Ureter (tissue), 1 donor: Measurements from ENCODE around the gene PLXDC2. TPM values are rescaled to one million over a fixed set of nuclear protein-coding genes. Genes with fewer than 3 reads are reported as not detected.
"Not testable (repeated sequence)": the region's sequence is repeated elsewhere in the genome, so short reads cannot be mapped to it uniquely, and the experiment has no call there.

Source experiments
- DNase-seq: peaks from one replicate; pipeline ENCODE4 v3.0.0-alpha.2; 2020; ENCODE audit warnings: low spot score
- total RNA-seq: library from RNA; stranded (reverse); gene quantifications from one replicate; pipeline ENCODE4 v1.2.4, GENCODE V29; 2023
- donor health status: DM: yes; HTN: yes; CAD: no.

The PLXDC2 gene
- total RNA-seq, 1 donor from 2014 or later = 48.7 TPM

DNA sequence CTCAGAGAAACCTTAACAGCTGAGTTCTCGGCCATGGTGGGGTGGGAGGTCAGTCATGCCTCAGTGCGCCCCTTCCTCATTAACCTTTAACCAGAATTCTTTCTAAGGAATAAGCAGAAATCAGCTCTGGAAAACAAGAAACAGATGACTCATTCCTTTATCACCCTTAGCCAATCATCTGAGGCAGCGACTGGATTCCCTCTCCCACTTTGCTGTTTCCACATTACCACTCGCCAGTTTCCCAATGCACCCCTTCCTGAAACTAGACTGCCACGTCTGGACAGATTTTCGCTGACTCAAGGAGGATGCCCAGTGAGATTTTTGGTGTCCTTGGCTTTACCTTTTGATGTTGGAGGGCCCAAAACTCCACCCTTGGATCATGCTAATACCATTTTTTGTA is 223.8 kb downstream of the PLXDC2 start:
- no peak for DNase-seq

DNA sequence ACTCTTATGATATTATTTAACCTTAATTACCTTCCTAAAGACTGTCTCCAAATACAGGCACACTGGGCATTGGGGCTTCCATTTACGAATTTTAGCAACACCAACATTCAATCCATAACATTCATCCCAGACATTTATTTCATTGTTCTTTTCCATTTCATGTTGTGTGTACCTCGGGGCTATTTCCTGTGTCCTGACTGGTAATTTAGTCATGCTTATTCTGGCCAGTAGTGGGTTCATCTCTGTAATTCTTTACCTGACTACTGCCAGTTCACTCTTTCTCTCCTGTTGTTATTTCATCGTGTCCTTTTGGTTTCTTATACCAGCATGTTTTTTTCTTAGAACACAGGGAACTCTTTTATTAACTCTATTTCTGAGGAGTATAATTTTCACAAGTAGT is 225.7 kb downstream of the PLXDC2 start:
- DNase-seq = no peak

DNA sequence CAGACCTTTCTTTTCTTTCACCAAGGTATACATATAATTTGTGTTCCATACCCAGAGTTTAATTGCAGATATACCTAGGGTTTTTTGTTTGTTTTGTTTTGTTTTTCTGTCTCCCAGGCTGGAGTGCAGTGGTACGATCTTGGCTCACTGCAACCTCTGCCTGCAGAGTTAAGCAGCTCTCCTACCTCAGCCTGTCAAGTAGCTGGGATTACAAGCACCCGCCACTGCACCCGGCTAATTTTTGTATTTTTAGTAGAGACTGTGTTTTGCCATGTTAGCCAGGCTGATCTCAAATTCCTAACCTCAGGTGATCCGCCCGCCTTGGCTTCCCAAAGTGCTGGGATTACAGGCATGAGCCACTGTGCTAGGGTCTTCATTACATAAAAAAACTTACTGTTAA is 228.9 kb downstream of the PLXDC2 start:
- not testable (repeated sequence) for DNase-seq

DNA sequence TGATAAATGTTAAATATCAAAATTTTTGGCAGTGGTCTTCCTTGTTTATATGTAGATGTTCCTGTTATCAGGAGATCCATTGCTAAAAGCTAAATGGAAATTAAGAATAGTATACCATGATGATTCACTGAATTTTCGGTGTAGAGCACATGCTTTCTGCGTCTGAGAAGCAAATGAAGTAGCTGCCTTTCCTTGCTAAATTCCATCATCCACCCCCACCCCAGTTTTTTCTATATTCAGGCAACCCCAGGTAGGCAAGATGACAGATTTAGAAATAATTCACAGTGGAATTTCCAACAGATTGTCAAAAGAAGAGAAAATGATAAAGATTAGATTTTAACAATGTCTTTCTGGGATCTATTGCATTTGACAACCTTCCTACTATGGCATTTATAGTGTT is 231.9 kb downstream of the PLXDC2 start:
- no peak for DNase-seq

DNA sequence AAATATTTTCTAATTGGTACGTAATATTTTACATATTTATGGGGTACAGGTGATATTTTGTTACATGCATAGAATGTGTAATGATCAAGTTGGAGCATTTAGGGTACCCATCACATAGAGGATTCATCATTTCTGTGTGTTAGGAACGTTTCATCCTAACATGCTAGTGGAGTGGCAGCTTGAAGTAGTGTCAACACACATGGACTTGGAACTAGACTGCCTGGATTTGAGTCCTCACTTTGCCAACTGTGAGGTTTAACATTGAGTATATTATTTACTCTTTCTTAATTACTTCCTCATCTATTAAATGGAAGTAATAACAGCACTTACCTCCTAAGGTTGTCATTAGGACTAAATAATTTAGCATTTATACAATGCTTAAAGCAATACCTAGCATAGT is 241.9 kb downstream of the PLXDC2 start:
- DNase-seq = no peak

DNA sequence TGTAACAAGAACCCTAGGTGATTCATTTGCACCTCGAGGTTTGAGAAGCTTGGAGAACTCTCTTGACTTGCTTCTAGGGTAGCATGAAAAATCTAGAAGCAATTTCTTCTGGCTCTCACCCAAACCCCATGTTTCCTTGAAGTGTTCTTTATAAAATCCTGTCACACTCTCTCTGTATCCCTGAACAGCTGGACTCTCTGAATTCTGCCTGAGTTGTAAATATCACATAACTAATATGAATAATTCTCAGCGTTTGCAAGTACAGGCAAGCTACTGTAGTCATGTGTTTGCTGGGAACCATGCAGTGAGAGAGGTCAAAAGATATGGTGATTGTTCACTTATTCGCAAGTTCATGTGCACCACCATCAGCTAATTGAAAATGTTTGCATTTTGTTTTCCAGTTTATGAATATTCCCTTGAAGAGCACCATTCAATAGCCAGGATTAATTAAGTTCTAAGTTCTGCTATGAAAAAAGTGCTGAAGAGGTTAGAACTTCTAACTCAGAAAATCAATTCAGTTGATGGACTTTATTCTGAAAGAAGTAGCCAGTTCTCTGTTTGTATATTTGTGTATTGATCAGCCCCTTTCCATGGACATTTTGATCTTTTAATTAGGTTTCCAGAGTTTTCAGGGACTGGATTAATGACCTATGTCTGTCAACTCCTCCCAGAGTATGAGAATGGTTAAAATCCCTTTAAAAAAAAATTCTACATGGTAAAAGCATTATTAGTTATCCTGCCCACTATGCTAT is 243.0 kb downstream of the PLXDC2 start:
- no peak for DNase-seq

DNA sequence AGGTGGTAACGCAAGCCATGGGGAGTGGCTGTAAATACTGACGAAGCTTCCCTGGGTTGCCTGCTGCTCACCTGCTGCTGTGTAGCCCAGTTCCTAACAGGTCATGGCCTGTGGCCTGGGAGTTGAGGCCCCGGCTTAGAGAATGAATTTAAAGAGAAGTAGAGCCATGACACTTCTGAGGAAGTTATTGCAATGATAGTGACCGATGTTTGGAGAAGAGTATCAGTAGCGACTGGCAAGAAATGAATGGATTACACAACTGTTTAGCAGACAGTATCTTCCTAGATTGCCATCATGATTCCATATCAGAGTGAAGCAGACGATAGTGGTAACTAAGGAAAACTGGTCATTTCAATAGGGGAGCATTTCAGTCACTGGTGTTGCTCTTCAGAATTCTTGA is 249.6 kb downstream of the PLXDC2 start:
- no peak for DNase-seq

DNA sequence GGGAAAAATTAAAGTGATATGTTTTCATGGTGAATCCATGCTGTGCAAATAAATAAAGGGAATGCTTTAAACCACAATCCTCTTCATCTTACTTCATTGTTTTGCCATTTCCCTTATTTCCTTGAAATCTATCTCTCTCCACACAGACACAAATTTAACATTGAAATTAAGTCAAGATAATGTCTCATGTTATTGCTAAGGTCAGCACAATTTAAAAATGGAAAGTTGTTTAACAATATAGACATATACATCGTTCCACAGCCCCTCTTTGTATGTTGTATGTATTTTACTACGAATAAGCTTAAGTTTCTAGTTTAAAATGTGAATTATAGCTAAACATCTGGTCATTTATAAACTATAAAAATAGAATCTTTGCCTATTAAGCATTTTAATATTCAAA is 256.9 kb downstream of the PLXDC2 start:
- DNase-seq = no peak

DNA sequence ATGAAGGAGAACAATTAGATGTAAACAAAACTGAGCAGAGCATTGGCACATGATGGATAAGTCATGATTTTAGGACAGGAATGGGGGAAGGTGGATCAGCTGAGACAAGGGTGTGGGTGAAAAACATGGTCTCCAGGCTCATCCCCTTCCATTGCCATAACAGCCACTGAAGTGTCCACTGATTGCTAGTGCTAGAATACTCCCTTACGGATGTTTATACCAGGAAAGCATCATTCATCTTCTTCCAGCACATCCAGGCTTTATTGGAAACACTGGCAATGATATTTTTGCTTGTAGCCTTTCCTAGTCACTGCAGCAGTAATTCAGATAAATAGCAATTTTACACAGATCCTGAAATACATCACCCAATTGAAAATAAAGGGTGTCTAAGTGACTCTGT is 259.5 kb downstream of the PLXDC2 start:
- no peak for DNase-seq

DNA sequence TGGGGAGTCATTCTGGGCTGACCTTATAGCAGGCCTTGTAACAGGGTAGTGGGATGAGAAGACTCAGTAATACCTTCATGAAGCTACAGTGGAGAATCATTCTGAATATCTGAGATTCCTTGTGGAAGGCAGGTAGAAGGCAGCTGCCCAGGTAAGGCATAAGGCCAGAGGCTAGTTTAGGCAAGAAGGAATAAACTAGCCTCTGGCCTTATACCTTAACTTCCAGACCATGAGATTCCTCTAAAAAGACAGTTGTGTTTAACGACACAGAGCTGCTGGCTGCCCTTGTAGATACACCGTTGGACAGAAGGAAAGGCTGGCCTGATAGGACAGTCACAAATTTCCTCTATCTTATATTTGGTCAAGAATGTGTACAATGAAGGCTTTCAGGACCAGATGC is 268.2 kb downstream of the PLXDC2 start:
- no peak for DNase-seq

DNA sequence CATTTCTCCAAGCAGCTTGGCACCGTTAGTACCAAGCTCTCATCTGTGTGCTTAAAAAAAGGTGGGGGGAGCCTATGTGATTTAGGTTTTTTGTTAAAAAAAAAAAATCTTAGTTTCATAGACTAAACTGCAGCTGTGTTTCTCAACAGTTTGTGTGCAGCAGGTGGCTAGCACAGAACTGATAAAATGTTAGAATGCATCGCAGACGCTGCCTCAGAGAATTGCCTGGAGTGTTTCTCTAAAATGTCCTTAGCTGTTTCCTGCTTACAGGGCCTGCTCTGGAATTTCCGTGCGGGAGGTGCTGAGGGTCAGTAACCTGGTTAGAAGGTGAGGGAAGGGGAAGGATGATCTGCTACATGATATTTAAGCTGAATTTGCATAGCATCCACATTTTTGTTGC is 268.9 kb downstream of the PLXDC2 start:
- DNase-seq = no peak

DNA sequence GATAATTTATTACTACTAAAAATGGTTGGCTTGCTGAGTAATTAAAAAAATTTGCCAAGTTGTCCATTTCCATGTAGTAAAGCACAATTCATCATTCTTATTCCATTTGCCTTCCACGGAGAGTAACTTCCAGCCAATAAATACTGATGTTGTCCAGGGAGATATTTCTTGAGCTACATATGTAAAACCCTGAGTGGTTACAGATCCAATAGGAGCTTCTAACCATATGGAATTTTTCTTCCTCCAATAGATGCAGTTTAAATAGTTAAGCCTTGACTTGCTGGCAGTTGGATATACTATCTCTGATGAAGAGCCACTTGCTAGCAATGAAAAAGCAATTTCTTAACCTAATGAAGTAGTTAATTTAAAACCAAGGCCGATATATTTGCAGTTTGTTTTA is 271.1 kb downstream of the PLXDC2 start:
- no peak for DNase-seq

DNA sequence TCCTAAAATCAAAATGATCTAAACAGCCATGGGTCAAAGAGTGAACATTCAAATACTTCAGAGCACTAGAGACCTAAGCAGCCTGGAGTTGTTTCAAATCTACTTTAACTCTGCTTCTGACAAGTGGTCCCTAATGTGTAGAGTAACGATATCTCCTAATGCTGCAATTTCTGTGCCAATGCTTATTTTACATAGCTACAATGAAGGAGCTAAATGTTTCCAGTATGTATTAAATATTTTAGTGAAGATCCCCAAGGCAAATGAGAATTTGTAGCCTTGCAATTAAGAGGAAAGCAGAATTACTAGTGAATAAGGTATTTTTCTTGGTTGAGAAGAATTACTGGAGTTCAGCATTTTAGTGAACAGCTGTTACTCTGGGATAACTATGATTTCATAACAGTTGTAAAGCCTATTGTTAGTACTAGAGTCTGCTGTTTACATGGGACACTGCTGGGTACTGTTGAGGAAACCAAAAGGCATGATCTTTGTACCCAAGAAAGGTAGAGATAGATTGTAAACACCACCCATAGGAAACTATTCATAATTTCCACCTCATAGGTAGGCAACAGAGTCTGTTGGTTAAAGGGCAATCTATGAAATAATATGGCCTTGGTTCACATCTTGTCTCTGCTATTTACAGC is 271.9 kb downstream of the PLXDC2 start:
- no peak for DNase-seq

DNA sequence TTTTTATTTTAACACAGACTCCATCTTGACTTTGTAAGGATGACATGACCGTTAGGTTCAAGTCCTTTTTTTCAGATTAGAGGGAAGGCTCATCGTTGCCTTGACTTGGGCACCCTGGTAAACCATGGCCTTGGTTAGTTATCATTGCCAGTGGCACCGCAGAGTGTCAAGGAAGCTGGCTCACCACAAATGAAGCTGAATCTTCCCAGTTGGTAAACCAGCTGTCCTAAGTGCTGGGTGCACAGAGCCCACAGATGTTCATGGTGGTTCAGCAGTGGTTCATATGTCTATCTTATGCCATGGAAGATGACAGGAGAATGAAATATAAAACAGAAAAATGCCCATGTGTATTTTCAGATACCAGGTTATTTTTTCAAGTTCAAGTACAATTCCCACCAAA is 273.6 kb downstream of the PLXDC2 start:
- no peak for DNase-seq

DNA sequence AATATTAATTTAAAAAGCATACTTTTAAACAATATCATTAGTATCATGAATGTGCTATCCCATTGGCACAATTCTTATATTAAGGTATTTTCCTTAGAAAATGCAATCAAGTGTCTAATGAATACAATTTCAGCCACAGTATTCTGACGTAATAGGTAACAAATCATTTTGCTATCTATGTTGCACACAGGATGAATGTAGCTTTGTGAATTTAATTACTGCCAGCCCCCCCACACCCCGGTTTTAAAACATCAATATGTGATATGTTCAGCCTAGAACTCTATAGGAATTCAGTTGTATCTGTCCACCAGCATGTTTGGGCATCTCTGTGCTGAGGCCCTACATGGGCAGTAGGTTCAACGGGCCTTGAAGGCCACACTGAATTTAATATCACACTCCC is 274.6 kb downstream of the PLXDC2 start:
- no peak for DNase-seq

DNA sequence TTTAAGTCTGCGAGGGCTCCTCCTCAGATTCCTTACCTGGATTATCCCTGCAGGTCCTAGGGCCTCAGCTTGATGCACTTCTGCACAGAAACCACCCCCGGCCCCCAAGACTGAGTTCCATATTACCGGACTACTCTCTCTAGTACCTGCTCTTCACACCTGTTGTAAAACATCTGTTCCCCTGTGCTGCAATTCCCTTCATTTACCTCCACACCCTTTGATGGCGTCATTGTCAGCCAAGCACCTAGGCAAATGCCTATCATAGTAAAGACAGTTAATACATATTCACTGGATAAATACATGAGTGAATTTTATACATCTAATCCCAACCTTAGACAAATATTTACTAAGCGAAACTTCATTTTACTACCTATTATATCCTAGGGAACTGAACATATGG is 275.5 kb downstream of the PLXDC2 start:
- no peak for DNase-seq

DNA sequence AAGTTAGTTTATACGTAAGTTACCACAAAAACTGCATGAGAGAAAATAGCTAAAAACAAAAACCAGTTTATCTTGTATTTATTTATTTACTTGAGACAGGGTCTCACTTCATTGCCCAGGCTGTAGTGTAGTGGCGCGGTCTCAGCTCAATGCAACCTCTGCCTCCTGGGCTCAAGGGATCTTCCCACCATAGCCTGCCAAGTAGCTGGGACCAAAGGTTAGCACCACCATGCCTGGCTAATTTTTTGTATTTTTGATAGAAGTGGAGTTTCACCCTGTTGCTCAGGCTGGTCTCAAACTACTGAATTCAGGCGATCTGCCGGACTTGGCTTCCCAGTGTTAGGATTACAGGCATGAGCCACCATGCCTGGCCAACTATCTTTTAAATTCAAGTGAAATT is 277.4 kb downstream of the PLXDC2 start:
- DNase-seq = no peak

DNA sequence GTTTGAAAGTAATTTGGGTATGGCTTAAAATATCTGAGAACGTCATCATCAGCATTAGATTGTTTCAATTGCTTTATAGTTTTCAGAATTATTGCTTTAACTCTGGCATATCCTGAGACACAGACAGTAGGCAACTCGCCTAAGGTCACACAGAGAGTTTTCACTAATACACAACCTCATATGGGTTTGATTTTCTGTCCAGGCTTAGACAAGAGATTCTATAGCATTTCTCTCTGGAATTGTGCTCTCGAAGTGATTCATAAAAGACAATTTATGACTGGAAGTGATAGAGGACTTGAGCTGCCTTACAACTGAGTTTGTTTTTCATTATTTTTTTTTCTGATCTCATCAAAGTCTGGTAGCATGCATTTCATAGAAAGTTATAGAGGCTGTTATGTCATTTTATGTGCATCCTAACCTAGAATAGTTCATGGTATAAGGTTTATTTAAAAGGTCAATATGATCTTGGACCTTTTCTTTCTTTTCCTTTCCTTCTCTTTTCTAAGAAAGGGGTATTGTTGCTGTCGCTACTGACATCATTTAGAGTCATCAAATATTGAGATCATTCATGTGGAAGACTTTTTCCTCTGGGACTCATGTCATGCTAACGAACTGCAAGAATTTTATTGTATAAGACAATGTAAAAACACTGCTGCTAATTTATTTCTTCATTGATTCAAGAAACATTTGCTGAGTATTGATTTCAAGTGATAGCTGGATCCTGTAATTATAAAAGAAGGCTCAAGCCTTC is 278.2 kb downstream of the PLXDC2 start:
- DNase-seq = no peak

DNA sequence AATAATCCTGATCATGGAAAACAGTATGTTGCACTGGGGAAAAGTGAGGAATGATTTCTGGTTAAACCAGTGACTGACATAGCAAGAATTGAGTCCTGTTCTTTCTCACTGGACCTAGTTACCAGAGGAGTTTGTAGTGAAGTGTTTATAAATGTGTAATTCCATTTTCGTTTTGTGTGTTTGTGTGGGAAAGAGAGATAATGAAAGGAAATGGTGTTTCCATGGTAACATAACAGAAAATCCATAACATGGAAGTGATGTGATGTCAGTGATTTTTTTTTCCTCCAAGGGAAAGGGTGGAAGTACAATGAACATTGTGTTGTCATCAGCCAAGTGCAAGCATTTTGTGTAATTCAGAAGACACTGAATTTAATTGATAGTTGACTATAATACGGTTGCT is 283.9 kb downstream of the PLXDC2 start:
- DNase-seq = no peak

DNA sequence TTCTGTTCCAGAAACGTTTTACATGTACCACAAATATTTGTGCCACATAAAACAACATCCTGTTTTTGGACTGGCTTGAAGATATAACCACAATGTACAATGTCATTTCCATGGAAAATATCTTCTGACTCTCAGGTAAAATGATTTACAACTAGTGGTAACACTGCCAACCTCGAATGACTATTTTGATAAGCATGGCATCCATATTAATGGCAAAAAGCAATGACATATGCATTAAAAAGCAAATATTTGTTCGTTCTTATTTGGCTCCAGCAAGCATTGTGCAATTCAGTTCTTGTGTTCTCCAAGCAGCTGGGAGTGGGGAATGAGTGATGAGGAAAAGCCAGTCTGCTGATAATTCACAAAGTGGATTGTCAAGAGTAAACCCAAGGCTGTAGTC is 289.0 kb downstream of the PLXDC2 start:
- DNase-seq = no peak

DNA sequence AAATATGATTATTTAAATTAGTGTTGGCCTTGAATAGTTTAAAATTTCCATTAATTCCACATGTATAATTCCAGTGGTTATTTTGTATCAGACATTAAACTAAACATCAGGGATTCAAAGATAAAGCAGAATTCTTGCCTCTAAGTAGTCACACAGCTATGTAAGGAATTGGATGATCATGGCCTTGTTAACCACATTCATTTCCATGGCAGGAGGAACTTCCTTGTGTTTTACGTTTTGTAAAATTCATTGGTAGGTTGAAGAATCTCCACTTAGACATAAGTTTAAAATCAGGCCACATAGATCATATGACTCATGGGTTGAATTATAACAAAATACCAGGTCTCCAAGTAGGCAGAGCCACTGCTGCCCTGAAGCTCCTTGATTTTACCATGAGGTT is 289.7 kb downstream of the PLXDC2 start:
- DNase-seq = no peak

DNA sequence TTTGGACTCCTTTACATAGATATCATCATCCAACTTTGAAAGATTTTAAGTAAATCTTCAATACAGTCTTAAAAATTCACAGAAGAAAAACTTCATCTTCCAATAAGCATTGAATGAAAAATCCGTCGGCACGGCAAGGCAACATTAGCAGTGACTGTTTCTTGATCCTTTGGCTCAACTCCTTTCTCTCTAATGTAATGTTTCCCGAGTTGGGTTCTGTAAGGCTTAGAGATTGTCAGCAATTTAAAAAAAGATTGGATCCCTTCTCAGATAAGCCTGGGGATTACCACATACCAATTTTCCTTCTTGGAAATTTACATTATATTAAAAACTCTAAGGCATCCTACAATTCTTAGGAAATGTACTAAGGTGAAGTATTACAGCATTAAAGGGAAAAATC is 291.8 kb downstream of the PLXDC2 start:
- no peak for DNase-seq

DNA sequence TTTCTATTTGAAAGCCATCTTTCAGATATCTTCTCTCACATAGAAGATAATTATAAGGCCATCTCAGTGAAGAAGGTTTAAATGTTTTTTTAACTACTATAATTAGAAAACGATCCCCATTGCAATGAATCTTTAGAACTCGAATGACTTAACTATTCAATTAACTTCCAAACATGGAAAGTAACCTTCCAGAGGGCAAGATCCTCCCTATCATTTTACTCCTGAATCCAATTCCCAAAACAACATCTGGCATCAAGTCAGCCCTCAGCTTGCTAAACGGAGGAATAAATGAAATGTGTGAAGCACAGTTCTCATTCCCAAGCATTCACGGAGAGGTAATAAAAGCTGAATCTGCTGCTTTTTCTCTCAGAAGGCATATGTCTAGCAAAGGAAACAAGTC is 293.4 kb downstream of the PLXDC2 start:
- DNase-seq = no peak
